IMR-90 (cell line): Measurements from ENCODE around the gene C16orf82. TPM values are rescaled to one million over a fixed set of nuclear protein-coding genes. Genes with fewer than 3 reads are reported as not detected.

Experiments
- ATAC-seq: fragments of 200-7000 bp; cut with Tn5 transposase; 2 replicates; pipeline ENCODE4 v1.9.1; 2020; ENCODE audit warnings: low read depth, mild to moderate bottlenecking, moderate library complexity
- BruUV-seq: library from RNA; stranded (reverse); fragments of 400-500 nt; replicated peaks from 2 replicates; lab custom pipeline; 2021; lab: Mats Ljungman, UMichigan
- CTCF ChIA-PET: fragments of 300-600 bp; formaldehyde crosslinking; extraction: SDS; loops from one replicate; lab custom pipeline; 2021; ENCODE audit warnings: antibody characterized with exemption; lab: Yijun Ruan, JAX
- POLR2A ChIA-PET: fragments of 300-600 bp; sonication (Branson Sonifier 250); formaldehyde crosslinking; loops from one replicate; lab custom pipeline; 2022; ENCODE audit warnings: antibody characterized with exemption; ENCODE audit not compliant: unreplicated experiment; lab: Charles Lee
- DNase-seq: peaks from one replicate; pipeline ENCODE4 v3.0.0; 2013
- H2AFZ ChIP-seq: replicated peaks from 2 replicates; pipeline ENCODE3; 2013; ENCODE audit warnings: low read length, mild to moderate bottlenecking; ENCODE audit not compliant: poor library complexity
- H2AK5ac ChIP-seq: 2 replicates; pipeline ENCODE4 v1.6.1; 2013; ENCODE audit warnings: low read depth, low read length, inconsistent platforms
- H2AK9ac ChIP-seq: replicated peaks from 2 replicates; pipeline ENCODE3; 2013; ENCODE audit warnings: mild to moderate bottlenecking, low read depth, low read length, moderate library complexity; ENCODE audit not compliant: poor library complexity
- H2BK120ac ChIP-seq: 2 replicates; pipeline ENCODE4 v1.6.1; 2013; ENCODE audit warnings: low read depth, low read length, inconsistent platforms
- H2BK15ac ChIP-seq: 3 replicates; pipeline ENCODE4 v1.6.1; 2013; ENCODE audit warnings: low read depth, low read length, inconsistent platforms
- H2BK20ac ChIP-seq: 2 replicates; pipeline ENCODE4 v1.6.1; 2013; ENCODE audit warnings: low read depth, mild to moderate bottlenecking, inconsistent platforms, low read length, moderate library complexity
- H2BK5ac ChIP-seq: 2 replicates; pipeline ENCODE4 v1.6.1; 2013; ENCODE audit warnings: mild to moderate bottlenecking, low read depth, low read length, inconsistent platforms; ENCODE audit not compliant: poor library complexity, severe bottlenecking
- H3K14ac ChIP-seq: replicated peaks from 2 replicates; pipeline ENCODE4 v1.6.1; 2013; ENCODE audit warnings: low read depth, low read length, inconsistent platforms
- H3K18ac ChIP-seq: 2 replicates; pipeline ENCODE4 v1.6.1; 2013; ENCODE audit warnings: low read depth, low read length, control low read depth
- H3K23ac ChIP-seq: 2 replicates; pipeline ENCODE4 v1.6.1; 2013; ENCODE audit warnings: low read depth, low read length, inconsistent platforms
- H3K27ac ChIP-seq: 2 replicates; pipeline ENCODE4 v1.5.1; 2013; ENCODE audit warnings: mild to moderate bottlenecking, control low read depth, low read length; ENCODE audit not compliant: insufficient read depth
- H3K27me3 ChIP-seq: 2 replicates; pipeline ENCODE4 v1.6.1; 2013; ENCODE audit warnings: low read length; ENCODE audit not compliant: control insufficient read depth, insufficient read depth
- H3K36me3 ChIP-seq: 2 replicates; pipeline ENCODE4 v1.6.1; 2013; ENCODE audit warnings: low read length, mixed read lengths; ENCODE audit not compliant: control insufficient read depth, insufficient read depth
- H3K4ac ChIP-seq: 2 replicates; pipeline ENCODE4 v1.6.1; 2013; ENCODE audit warnings: low read depth, low read length, inconsistent platforms
- H3K4me1 ChIP-seq: 2 replicates; pipeline ENCODE4 v1.6.1; 2013; ENCODE audit warnings: low read length, mixed read lengths; ENCODE audit not compliant: control insufficient read depth, insufficient read depth
- H3K4me2 ChIP-seq: 2 replicates; pipeline ENCODE4 v1.6.1; 2013; ENCODE audit warnings: low read depth, mild to moderate bottlenecking, control low read depth, low read length, moderate library complexity
- H3K4me3 ChIP-seq: 2 replicates; pipeline ENCODE4 v1.5.1; 2013; ENCODE audit warnings: low read depth, mild to moderate bottlenecking, control low read depth, low read length, moderate library complexity; ENCODE audit not compliant: insufficient read depth
- H3K56ac ChIP-seq: 2 replicates; pipeline ENCODE4 v1.6.1; 2013; ENCODE audit warnings: low read length, inconsistent platforms; ENCODE audit not compliant: insufficient read depth; ENCODE audit errors: extremely low read depth
- H3K79me1 ChIP-seq, 2 experiments: 2 replicates each; pipeline ENCODE4 v1.6.1; 2013; ENCODE audit warnings: low read length in 2 of 2, inconsistent platforms in 1 of 2, low read depth in 1 of 2
- H3K9ac ChIP-seq: 2 replicates; pipeline ENCODE4 v1.6.1; 2013; ENCODE audit warnings: low read depth, low read length, control low read depth
- H3K9me1 ChIP-seq: 2 replicates; pipeline ENCODE4 v1.6.1; 2013; ENCODE audit warnings: low read length, inconsistent platforms; ENCODE audit not compliant: insufficient read depth
- H3K9me3 ChIP-seq: 2 replicates; pipeline ENCODE4 v1.6.1; 2013; ENCODE audit warnings: low read length; ENCODE audit not compliant: control insufficient read depth, insufficient read depth
- H4K20me1 ChIP-seq: 2 replicates; pipeline ENCODE4 v1.6.1; 2013; ENCODE audit warnings: low read length, inconsistent platforms; ENCODE audit not compliant: insufficient read depth
- H4K5ac ChIP-seq: 2 replicates; pipeline ENCODE4 v1.6.1; 2013; ENCODE audit warnings: mild to moderate bottlenecking, low read depth, low read length, control low read depth
- H4K8ac ChIP-seq, 2 experiments: 2 replicates each; pipeline ENCODE4 v1.6.1; 2013; ENCODE audit warnings: low read depth in 2 of 2, low read length in 2 of 2, control low read depth in 1 of 2, inconsistent platforms in 1 of 2
- H4K91ac ChIP-seq: 2 replicates; pipeline ENCODE4 v1.6.1; 2013; ENCODE audit warnings: low read depth, low read length, inconsistent platforms; ENCODE audit not compliant: insufficient read depth
- BHLHE40 ChIP-seq: fragments of 150-350 bp; IDR thresholded peaks from 2 replicates; pipeline ENCODE4 v1.6.1; 2016; ENCODE audit warnings: mild to moderate bottlenecking, low read depth, low read length
- CEBPB ChIP-seq: IDR thresholded peaks from 2 replicates; pipeline ENCODE4 v1.6.1; 2012; ENCODE audit warnings: low read depth, low read length, improper control_type of control experiment
- CHD1 ChIP-seq: IDR thresholded peaks from 2 replicates; pipeline ENCODE4 v1.6.1; 2012; ENCODE audit warnings: low read depth, low read length, improper control_type of control experiment
- FOS ChIP-seq: fragments of 150-350 bp; IDR thresholded peaks from 2 replicates; pipeline ENCODE4 v1.6.1; 2016; ENCODE audit warnings: low read depth, low read length
- MAFK ChIP-seq: IDR thresholded peaks from 2 replicates; pipeline ENCODE4 v1.6.1; 2012; ENCODE audit warnings: low read depth, low read length, improper control_type of control experiment
- MAZ ChIP-seq: IDR thresholded peaks from 2 replicates; pipeline ENCODE4 v1.6.1; 2012; ENCODE audit warnings: low read depth, mild to moderate bottlenecking, low read length, improper control_type of control experiment, moderate library complexity, borderline replicate concordance
- MXI1 ChIP-seq: IDR thresholded peaks from 2 replicates; pipeline ENCODE4 v1.6.1; 2012; ENCODE audit warnings: low read depth, mild to moderate bottlenecking, low read length, moderate library complexity, borderline replicate concordance
- NFE2L2 ChIP-seq: fragments of 150-350 bp; IDR thresholded peaks from 2 replicates; pipeline ENCODE4 v1.6.1; 2016; ENCODE audit warnings: low read depth, mild to moderate bottlenecking, low read length
- POLR2A ChIP-seq: IDR thresholded peaks from 2 replicates; pipeline ENCODE4 v1.6.1; 2012; ENCODE audit warnings: mild to moderate bottlenecking, low read depth, low read length
- RAD21 ChIP-seq: IDR thresholded peaks from 2 replicates; pipeline ENCODE4 v1.6.1; 2012; ENCODE audit warnings: low read length, improper control_type of control experiment
- RCOR1 ChIP-seq: IDR thresholded peaks from 2 replicates; pipeline ENCODE4 v1.6.1; 2012; ENCODE audit warnings: mild to moderate bottlenecking, low read length, improper control_type of control experiment; ENCODE audit not compliant: insufficient replicate concordance
- RFX5 ChIP-seq: IDR thresholded peaks from 2 replicates; pipeline ENCODE4 v1.8.0; 2012; ENCODE audit warnings: low read depth, mild to moderate bottlenecking, low read length, moderate library complexity
- SMC3 ChIP-seq: fragments of 150-350 bp; IDR thresholded peaks from 2 replicates; pipeline ENCODE4 v1.6.1; 2016; ENCODE audit warnings: low read depth, mild to moderate bottlenecking, antibody characterized with exemption, low read length, moderate library complexity
- WGBS, 2 experiments: methylation state at CpG; one replicate each; pipeline versions ENCODE4 v1.1.5 to v1.1.7; 2013; ENCODE audit warnings: missing lambda C conversion rate in 2 of 2; ENCODE audit not compliant: insufficient read length in 1 of 2; ENCODE audit errors: extremely low coverage in 2 of 2; 5-methylcytosine and 5-hydroxymethylcytosine counted together
- dilution Hi-C: fragments of 300-500 bp; cut with HindIII; formaldehyde crosslinking; loops from one replicate; pipeline ENCODE4 v1.14.3; 2018; ENCODE audit warnings: low sequenced_read_pairs; ENCODE audit not compliant: unreplicated experiment
- in situ Hi-C: fragments of 300-500 bp; cut with MboI; formaldehyde crosslinking; loops from 3 replicates; pipeline ENCODE4 v1.14.3; 2019; ENCODE audit warnings: low sequenced_read_pairs, inconsistent platforms, mixed read lengths
- intact Hi-C: fragments of 100-400 bp; cut with micrococcal nuclease; formaldehyde crosslinking; loops from 2 replicates; pipeline ENCODE4 v1.10.0; 2022
- polyA plus RNA-seq, 3 experiments: library from polyadenylated mRNA; depleted of rRNA; stranded (reverse); fragments of >200 nt; gene quantifications; 2 replicates each; pipeline ENCODE4 v1.2.3, GENCODE V29; 2012; ENCODE audit warnings: low replicate concordance in 1 of 3
- total RNA-seq: library from RNA; depleted of rRNA; stranded (reverse); fragments of >200 nt; gene quantifications from 2 replicates; pipeline ENCODE4 v1.2.3, GENCODE V29; 2012
- TF ChIP-seq, protein P1 (sequence below): conservative IDR thresholded peaks from 2 replicates; pipeline ENCODE4 v1.5.1; 2012; ENCODE audit warnings: mild to moderate bottlenecking, low read depth, low read length, improper control_type of control experiment
- TF ChIP-seq, protein P2 (sequence below): fragments of 150-350 bp; IDR thresholded peaks from 2 replicates; pipeline ENCODE4 v1.6.1; 2017; ENCODE audit warnings: mild to moderate bottlenecking, antibody characterized with exemption, low read length, low read depth
- TF ChIP-seq, protein P3 (sequence below): fragments of 150-350 bp; IDR thresholded peaks from 2 replicates; pipeline ENCODE4 v1.6.1; 2016; ENCODE audit warnings: low read depth, mild to moderate bottlenecking, low read length, moderate library complexity, borderline replicate concordance

C16orf82 gene
- total and polyA plus RNA-seq, 2 of the 4 experiments (the other 2 are of a cell fraction): not detected

DNA sequence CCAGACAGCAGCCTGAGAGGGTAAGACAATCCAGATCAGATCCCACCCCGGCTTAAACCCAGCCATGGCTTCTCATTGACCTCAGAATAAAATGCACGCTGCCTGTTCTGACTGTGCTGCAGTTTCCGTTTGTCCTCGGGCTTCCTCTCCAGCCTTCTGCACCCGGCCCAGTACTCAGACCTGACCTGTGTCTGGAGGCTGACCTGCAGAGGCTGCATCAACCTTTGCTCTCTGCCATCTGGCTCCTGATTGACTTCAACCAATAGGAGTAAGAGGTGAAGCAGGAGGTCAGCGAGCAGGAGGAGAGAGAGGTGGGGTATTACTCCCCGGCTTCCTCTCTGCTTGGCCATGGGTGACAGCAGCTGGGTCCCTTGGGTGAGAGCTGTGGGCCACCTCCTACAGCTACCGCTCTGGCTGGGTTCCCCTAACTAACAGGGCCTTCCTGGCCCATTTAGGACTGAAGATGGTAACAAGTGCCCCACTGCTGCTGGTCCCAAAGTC is 46.7 kb downstream of the C16orf82 start:
- H3K4me2 ChIP-seq: no peak overlapping the region
- no peak overlapping the region for H3K27ac ChIP-seq
- H3K4me1 ChIP-seq: no peaks in the 10 kb centered on the region
- H2BK20ac ChIP-seq: no peak overlapping the region
- H3K9ac ChIP-seq: no peak overlapping the region
- H3K4ac ChIP-seq: no peak overlapping the region
- DNase-seq (no peak), ATAC-seq (no peak)
- no peak overlapping the region for H2AK9ac ChIP-seq
- no peaks in the 10 kb centered on the region for H4K20me1 ChIP-seq
- in situ Hi-C loops (loop anchor here (5.0 kb wide), 2 partner anchors 1276 to 1831 kb away; no protein-coding TSS in a partner anchor), intact Hi-C loops (loop anchor here (5.0 kb wide), 1 partner anchor 254 kb away; no protein-coding TSS in a partner anchor), dilution Hi-C loops (no loop called here)
- H3K18ac ChIP-seq: no peak overlapping the region
- no peak overlapping the region for H3K56ac ChIP-seq
- ChIA-PET POLR2A (no interaction called here), CTCF (no interaction called here)
- H3K79me1 ChIP-seq: no peaks in the 10 kb centered on the region
- 31% methylated on average over 5 of the region's 8 CpGs; no CpG with 5 or more reads in 1 of the 2 experiments for WGBS, 2 experiments
- H2BK120ac ChIP-seq: no peak overlapping the region
- no peak overlapping the region for H4K91ac ChIP-seq
- H3K14ac ChIP-seq: no peak overlapping the region
- H3K4me3 ChIP-seq: no peak overlapping the region
- H3K36me3 ChIP-seq: no peaks in the 10 kb centered on the region
- no peak overlapping the region for H2BK5ac ChIP-seq
- no peak overlapping the region for H2BK15ac ChIP-seq
- H2AFZ ChIP-seq: peak overlapping the region; percentile 43
- no peak overlapping the region for H2AK5ac ChIP-seq
- H4K8ac ChIP-seq: no peak overlapping the region
- TF ChIP-seq NFE2L2: no peak
- no peak for TF ChIP-seq CHD1
- TF ChIP-seq, protein P1, sequence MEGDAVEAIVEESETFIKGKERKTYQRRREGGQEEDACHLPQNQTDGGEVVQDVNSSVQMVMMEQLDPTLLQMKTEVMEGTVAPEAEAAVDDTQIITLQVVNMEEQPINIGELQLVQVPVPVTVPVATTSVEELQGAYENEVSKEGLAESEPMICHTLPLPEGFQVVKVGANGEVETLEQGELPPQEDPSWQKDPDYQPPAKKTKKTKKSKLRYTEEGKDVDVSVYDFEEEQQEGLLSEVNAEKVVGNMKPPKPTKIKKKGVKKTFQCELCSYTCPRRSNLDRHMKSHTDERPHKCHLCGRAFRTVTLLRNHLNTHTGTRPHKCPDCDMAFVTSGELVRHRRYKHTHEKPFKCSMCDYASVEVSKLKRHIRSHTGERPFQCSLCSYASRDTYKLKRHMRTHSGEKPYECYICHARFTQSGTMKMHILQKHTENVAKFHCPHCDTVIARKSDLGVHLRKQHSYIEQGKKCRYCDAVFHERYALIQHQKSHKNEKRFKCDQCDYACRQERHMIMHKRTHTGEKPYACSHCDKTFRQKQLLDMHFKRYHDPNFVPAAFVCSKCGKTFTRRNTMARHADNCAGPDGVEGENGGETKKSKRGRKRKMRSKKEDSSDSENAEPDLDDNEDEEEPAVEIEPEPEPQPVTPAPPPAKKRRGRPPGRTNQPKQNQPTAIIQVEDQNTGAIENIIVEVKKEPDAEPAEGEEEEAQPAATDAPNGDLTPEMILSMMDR: no peak
- TF ChIP-seq SMC3: no peak
- TF ChIP-seq RFX5: no peak
- TF ChIP-seq MAZ: no peak
- TF ChIP-seq RCOR1: no peak
- TF ChIP-seq FOS: no peak
- TF ChIP-seq POLR2A: no peak
- TF ChIP-seq RAD21: no peak
- TF ChIP-seq MAFK: no peak
- TF ChIP-seq, protein P2, sequence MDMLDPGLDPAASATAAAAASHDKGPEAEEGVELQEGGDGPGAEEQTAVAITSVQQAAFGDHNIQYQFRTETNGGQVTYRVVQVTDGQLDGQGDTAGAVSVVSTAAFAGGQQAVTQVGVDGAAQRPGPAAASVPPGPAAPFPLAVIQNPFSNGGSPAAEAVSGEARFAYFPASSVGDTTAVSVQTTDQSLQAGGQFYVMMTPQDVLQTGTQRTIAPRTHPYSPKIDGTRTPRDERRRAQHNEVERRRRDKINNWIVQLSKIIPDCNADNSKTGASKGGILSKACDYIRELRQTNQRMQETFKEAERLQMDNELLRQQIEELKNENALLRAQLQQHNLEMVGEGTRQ: no peak
- TF ChIP-seq BHLHE40: no peak
- no peak for TF ChIP-seq CEBPB
- TF ChIP-seq MXI1: no peak
- TF ChIP-seq, protein P3, sequence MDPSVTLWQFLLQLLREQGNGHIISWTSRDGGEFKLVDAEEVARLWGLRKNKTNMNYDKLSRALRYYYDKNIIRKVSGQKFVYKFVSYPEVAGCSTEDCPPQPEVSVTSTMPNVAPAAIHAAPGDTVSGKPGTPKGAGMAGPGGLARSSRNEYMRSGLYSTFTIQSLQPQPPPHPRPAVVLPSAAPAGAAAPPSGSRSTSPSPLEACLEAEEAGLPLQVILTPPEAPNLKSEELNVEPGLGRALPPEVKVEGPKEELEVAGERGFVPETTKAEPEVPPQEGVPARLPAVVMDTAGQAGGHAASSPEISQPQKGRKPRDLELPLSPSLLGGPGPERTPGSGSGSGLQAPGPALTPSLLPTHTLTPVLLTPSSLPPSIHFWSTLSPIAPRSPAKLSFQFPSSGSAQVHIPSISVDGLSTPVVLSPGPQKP: no peak
- BruUV-seq: no TSS peak
- H3K9me1 ChIP-seq: no peaks in the 10 kb centered on the region
- H4K5ac ChIP-seq: no peak overlapping the region
- H3K9me3 ChIP-seq: no peaks in the 10 kb centered on the region
- no peaks in the 10 kb centered on the region; the same call in 1 of the 2 replicates for H3K27me3 ChIP-seq
- H3K23ac ChIP-seq: no peak overlapping the region
